GM19438 (cell line): ENCODE measurements around the gene CRISPLD2.
"Not testable (repeated sequence)": the region's sequence is repeated elsewhere in the genome, so short reads cannot be mapped to it uniquely, and the experiment has no call there.

Experiments
- ATAC-seq: cut with Tn5 transposase; IDR thresholded peaks from one replicate; pipeline ENCODE4 v1.9.1; 2021; ENCODE audit warnings: low read depth; ENCODE audit not compliant: unreplicated experiment

CRISPLD2 gene

GRCh38 chr16:84855435-84856202 lies 35.8 kb downstream of the CRISPLD2 start:
- not testable (repeated sequence) for ATAC-seq

- ATAC-seq = not testable (repeated sequence)
Observed at GRCh38 chr16:84856203-84856581, 36.4 kb downstream of the CRISPLD2 start.

- ATAC-seq = not testable (repeated sequence)
Observed at GRCh38 chr16:84856811-84857210, 37.0 kb downstream of the CRISPLD2 start.

- ATAC-seq = no peak
Observed at GRCh38 chr16:84859681-84860080, 39.9 kb downstream of the CRISPLD2 start.

- ATAC-seq = no peak
Observed at GRCh38 chr16:84860383-84860782, 40.6 kb downstream of the CRISPLD2 start.

GRCh38 chr16:84861671-84862070 lies 41.9 kb downstream of the CRISPLD2 start:
- ATAC-seq = no peak

- no peak for ATAC-seq
Observed at GRCh38 chr16:84862804-84863480, 43.2 kb downstream of the CRISPLD2 start.

GRCh38 chr16:84863481-84863814 lies 43.7 kb downstream of the CRISPLD2 start:
- no peak for ATAC-seq

- ATAC-seq = no peak
Observed at GRCh38 chr16:84864326-84864955, 44.7 kb downstream of the CRISPLD2 start.

GRCh38 chr16:84867696-84868095 lies 47.9 kb downstream of the CRISPLD2 start:
- no peak for ATAC-seq

GRCh38 chr16:84868328-84868727 lies 48.5 kb downstream of the CRISPLD2 start:
- no peak for ATAC-seq

- no peak for ATAC-seq
Observed at GRCh38 chr16:84868829-84869472, 49.2 kb downstream of the CRISPLD2 start.

GRCh38 chr16:84869473-84869845 lies 49.7 kb downstream of the CRISPLD2 start:
- no peak for ATAC-seq

- ATAC-seq = not testable (repeated sequence)
Observed at GRCh38 chr16:84872971-84873370, 53.2 kb downstream of the CRISPLD2 start.

- no peak for ATAC-seq
Observed at GRCh38 chr16:84874004-84874435, 54.2 kb downstream of the CRISPLD2 start.

- ATAC-seq = no peak
Observed at GRCh38 chr16:84874553-84874952, 54.8 kb downstream of the CRISPLD2 start.

- ATAC-seq = no peak
Observed at GRCh38 chr16:84874983-84875382, 55.2 kb downstream of the CRISPLD2 start.

GRCh38 chr16:84875846-84876245 lies 56.1 kb downstream of the CRISPLD2 start:
- no peak for ATAC-seq

- no peak for ATAC-seq
Observed at GRCh38 chr16:84876873-84877606, 57.3 kb downstream of the CRISPLD2 start.

GRCh38 chr16:84878770-84879169 lies 59.0 kb downstream of the CRISPLD2 start:
- ATAC-seq = no peak
